T-helper 1 cell treated with Interleukin-12 subunit alpha and Interleukin-12 subunit beta and Interleukin-4 antibody, amounts not matched to agents 30 μg/mL and 1 μg/mL, for 36 hours (primary cell): ENCODE results near the gene CDK14.
"Not testable (repeated sequence)": the region's sequence is repeated elsewhere in the genome, so short reads cannot be mapped to it uniquely, and the experiment has no call there.

ENCODE experiments used
- H3K27ac Mint-ChIP-seq: one replicate; pipeline ENCODE4 v1.8.0; 2021; ENCODE audit warnings: mild to moderate bottlenecking, mixed read lengths
- H3K27me3 Mint-ChIP-seq: one replicate; pipeline ENCODE4 v1.8.0; 2021; ENCODE audit warnings: low read depth, mixed read lengths
- H3K36me3 Mint-ChIP-seq: one replicate; pipeline ENCODE4 v1.8.0; 2021; ENCODE audit warnings: low read depth, mixed read lengths
- H3K4me1 Mint-ChIP-seq: one replicate; pipeline ENCODE4 v1.8.0; 2021; ENCODE audit warnings: low read depth, mixed read lengths
- H3K4me3 Mint-ChIP-seq: one replicate; pipeline ENCODE4 v1.8.0; 2021; ENCODE audit warnings: mild to moderate bottlenecking, moderate library complexity, mixed read lengths
- H3K9me3 Mint-ChIP-seq: one replicate; pipeline ENCODE4 v1.8.0; 2021; ENCODE audit warnings: mixed read lengths

The CDK14 gene

DNA sequence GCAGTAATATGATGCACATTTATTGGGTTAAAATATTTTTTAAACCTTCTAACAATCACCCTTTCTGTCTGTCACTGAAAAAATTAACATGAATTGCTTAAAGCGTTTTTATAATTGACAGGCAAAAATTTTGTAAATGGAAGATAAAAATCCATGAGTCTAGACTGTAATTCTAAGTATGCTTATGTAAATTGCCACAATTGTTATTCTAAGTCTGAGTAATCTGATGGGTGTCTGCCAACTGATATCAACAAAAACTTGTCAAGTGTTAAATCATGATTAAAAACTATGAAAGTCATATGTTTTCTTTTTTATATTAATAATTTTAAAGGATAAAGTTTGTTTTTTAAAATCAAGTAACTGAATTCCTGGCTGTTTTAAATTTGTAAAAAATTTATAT lies 208.2 kb downstream of the CDK14 start:
- Mint-ChIP-seq H3K4me3 (no peak overlapping the region), H3K27ac (no peak overlapping the region), H3K9me3 (peaks cover 4% of the 10 kb centered on the region), H3K36me3 (no peaks in the 10 kb centered on the region), H3K4me1 (no peaks in the 10 kb centered on the region), H3K27me3 (no peaks in the 10 kb centered on the region)

DNA sequence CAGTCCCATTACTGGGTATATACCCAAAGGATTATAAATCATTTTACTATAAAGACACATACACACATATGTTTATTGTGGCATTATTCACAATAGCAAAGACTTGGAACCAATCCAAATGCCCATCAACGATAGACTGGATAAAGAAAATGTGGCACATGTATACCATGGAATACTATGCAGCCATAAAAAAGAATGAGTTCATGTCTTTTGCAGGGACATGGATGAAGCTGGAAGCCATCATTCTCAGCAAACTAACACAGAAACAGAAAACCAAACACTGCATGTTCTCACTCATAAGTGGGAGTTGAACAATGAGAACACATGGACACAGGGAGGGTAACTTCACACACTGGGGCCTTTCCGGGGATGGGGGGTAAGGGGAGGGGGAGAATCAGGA lies 219.4 kb downstream of the CDK14 start:
- H3K36me3 Mint-ChIP-seq, H3K9me3 Mint-ChIP-seq: not testable (repeated sequence)

DNA sequence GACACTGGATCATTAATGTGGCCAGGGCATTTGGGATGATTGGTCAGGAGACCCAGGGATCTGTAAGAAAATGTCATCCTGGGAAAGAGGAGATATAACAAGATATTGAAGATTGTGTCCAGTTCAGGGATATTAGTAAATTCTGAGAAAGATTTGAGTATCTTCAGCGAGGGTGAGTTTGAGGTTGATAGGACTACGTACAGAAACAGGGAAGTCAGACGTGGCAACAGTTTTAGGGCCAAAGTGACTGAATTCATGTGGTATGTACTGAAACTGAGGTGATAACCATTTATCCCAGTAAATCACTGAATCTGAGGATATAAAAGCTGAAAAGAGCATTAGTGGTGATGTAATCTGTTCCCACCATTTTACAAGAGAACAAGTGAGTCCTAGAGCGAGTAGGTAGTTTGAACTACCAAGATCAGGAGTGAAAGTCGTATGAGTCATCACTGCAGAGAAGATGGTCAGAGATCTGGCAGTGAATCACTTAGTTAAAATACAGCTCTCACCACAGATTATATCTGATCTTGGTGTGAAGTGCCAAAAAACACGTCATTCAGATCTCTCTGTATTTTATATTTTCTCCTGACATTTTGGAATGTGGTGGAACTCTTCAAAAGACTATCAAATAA lies 220.5 kb downstream of the CDK14 start:
- Mint-ChIP-seq H3K4me3 (no peak overlapping the region), H3K27me3 (no peaks in the 10 kb centered on the region), H3K36me3 (no peaks in the 10 kb centered on the region), H3K9me3 (peaks cover 6% of the 10 kb centered on the region), H3K27ac (no peak overlapping the region), H3K4me1 (peaks cover 5% of the 10 kb centered on the region)

More for the DNA sequence above, 219.4 kb downstream of the CDK14 start:
- H3K27me3 Mint-ChIP-seq, H3K4me1 Mint-ChIP-seq, H3K4me3 Mint-ChIP-seq, H3K27ac Mint-ChIP-seq: not testable (repeated sequence)

DNA sequence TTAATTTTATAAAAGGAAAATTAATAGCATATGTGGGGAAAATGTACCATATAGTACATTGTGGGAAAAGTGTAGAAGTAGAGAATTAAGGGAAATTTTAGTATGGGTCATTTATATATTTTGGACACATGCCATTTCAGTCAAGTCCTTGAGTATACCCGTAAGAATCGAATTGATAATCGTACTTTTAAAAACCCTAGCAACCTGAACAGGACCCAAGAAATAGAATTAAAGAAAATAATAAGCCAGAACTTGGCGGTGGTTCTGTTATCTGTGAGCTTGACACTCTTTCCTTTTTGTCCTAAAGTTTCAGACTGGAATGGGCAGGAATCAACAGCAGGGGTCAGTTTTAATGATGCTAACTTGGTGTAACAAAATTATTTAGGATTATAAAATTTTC lies 221.0 kb downstream of the CDK14 start:
- no peak overlapping the region for H3K4me3 Mint-ChIP-seq
- H3K36me3 Mint-ChIP-seq = no peaks in the 10 kb centered on the region
- H3K9me3 Mint-ChIP-seq = peaks cover 6% of the 10 kb centered on the region
- no peak overlapping the region for H3K27ac Mint-ChIP-seq
- no peaks in the 10 kb centered on the region for H3K27me3 Mint-ChIP-seq
- peaks cover 5% of the 10 kb centered on the region for H3K4me1 Mint-ChIP-seq

DNA sequence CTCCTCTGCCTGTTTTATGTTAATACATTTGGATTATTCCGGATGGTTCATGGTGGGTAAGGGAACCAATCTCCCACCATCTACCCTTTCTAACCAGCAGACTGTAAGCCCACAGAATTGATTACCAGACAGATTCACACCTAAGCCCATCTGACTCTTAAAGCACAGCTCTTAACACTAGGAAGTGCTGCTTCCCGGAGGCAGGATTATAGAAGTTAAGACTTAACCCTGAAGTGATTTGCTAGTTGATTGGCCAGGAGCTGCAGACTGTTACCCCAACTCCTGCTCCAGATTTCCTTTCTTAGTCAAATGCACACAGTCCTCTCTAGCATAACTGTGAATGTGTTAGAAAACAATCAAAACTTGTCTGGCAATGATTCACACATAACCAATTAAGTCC lies 221.7 kb downstream of the CDK14 start:
- no peak overlapping the region for H3K4me3 Mint-ChIP-seq
- H3K27ac Mint-ChIP-seq = no peak overlapping the region
- no peaks in the 10 kb centered on the region for H3K27me3 Mint-ChIP-seq
- H3K9me3 Mint-ChIP-seq = peaks cover 6% of the 10 kb centered on the region
- no peaks in the 10 kb centered on the region for H3K36me3 Mint-ChIP-seq
- H3K4me1 Mint-ChIP-seq = peaks cover 5% of the 10 kb centered on the region

DNA sequence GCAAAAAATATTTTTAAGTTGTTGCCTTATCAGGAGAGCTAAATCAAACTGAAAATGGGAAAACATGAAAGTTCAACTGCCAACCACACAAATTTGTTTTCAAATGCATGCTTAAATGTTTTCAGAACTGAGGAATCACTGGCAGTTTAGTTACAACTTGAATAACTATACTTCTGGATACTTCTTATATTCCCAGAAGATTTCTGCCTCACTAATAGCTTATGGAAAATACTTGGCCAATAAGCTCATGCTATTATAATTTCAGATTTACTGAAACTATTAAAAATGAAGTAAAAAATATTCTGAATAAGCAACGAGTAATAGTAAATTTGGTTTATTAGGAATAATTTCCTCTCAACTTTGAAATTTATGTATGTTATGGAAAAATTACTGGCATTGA lies 222.2 kb downstream of the CDK14 start:
- Mint-ChIP-seq H3K27me3 (no peaks in the 10 kb centered on the region), H3K4me1 (peaks cover 5% of the 10 kb centered on the region), H3K4me3 (no peak overlapping the region), H3K9me3 (peaks cover 6% of the 10 kb centered on the region), H3K27ac (no peak overlapping the region), H3K36me3 (no peaks in the 10 kb centered on the region)

DNA sequence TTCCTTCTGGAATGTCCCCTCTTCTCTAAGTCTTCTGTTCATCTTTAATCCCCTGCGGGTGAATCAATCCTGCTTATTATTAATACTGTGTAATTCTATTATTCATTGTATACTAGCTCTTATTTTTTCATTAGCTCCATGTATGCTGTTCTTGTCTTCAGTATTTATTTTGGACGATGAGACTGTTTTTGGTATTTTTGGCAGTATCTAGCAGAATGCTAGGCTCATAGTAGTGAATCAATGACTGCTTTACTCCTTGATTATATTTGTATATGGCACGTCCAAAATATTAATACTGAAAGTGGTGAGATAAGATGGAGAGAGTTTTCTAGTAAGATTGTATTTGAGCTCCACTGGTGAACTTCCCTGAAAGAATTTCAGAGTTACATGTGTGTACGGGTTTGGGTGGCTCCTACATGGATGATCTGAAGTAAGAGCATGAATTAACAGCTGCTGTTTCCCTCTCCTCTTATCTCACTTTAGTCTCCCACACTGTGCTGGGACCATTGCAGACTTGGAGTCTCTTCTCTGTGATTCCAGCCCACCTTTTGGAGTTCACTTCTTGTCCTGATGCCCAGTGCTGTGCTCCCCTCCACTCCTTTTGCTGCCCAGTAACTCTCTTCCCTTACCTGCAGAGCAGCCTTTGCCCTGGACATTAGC lies 226.0 kb downstream of the CDK14 start:
- Mint-ChIP-seq H3K27me3 (no peaks in the 10 kb centered on the region), H3K4me1 (no peaks in the 10 kb centered on the region), H3K36me3 (no peaks in the 10 kb centered on the region), H3K9me3 (no peaks in the 10 kb centered on the region), H3K27ac (no peak overlapping the region), H3K4me3 (no peak overlapping the region)

DNA sequence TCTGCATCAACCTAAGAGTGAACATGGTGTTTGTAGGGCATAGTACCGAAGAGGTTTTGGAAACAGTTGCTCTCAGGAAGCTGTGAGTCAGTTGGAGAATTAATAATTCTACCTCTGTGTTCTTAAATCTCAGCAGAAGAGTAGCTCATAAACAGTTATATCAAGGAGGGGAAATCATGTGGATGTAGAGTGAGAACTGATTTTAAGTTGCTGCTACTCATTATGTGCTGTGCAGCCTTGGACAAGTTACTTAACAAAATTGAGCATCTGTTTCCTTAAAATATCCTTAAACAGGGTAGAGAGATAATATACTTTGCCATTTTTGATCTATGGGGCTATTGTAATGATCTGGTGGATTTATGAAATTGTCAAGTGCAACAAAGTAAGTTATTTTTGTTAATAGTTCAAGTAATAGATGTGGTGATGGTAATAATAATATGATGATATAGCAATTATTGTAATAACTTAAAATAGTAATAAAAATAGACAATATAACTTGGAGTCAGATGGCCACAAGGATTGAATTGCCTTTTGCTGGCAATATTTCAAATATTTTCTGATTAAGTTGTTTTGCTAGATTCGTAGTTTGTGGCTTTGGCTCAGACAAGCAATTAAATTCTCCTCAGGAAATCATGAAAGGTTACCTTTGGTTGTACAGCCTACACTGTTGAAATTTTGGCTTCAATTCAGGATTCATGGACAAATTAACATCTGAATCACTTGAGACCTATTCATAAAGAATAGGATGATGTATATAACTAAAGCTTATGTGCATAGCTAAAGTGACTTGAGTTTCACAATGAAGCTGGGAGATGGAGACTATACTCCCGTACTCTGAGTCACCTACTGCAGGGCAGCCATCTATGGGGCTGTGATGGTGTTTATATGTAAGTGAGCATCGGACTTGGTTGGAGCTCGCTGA lies 228.5 kb downstream of the CDK14 start:
- Mint-ChIP-seq H3K9me3 (no peaks in the 10 kb centered on the region), H3K27ac (no peak overlapping the region)

DNA sequence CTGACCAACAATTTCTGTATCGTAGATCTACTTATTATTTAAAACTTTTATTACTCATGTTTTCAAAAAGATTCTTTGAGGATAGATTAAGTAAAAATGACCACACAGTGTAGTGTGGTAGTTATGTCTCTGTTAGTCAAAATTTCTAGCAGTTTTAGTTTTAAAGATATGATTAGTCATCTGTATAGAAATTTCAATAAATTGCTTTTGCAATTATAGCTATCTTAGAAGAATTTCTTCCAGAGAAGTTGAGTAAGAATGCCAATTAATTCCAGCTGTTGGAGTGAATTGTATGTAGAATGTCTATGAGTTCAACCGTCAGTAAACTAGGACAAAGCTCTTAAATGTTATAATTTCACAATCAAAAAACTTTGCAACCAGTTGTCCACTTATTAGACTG lies 229.7 kb downstream of the CDK14 start:
- H3K27ac Mint-ChIP-seq = no peak overlapping the region
- no peaks in the 10 kb centered on the region for H3K27me3 Mint-ChIP-seq
- H3K4me3 Mint-ChIP-seq = no peak overlapping the region
- no peaks in the 10 kb centered on the region for H3K4me1 Mint-ChIP-seq
- H3K9me3 Mint-ChIP-seq = no peaks in the 10 kb centered on the region
- H3K36me3 Mint-ChIP-seq = no peaks in the 10 kb centered on the region

More for the DNA sequence above, 228.5 kb downstream of the CDK14 start:
- Mint-ChIP-seq H3K27me3 (no peaks in the 10 kb centered on the region), H3K4me3 (no peak overlapping the region), H3K4me1 (no peaks in the 10 kb centered on the region), H3K36me3 (no peaks in the 10 kb centered on the region)

DNA sequence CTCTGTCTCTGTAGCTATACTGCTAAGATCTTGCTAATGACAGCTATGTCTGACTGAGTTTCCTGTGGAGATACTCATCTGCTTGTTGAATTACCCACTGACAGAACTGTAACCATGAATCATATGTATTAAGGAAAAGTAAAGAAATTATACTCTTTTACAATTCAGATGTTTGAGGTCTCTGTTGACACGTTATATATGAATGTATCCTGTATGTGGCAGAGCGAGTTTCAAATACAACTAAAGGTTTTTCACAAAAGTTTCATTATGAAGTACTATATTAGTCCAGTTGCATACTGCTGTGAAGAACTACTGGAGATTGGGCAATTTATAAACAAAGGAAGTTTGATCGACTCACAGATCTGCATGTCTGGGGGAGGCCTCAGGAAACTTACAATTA lies 232.5 kb downstream of the CDK14 start:
- no peak overlapping the region for H3K4me3 Mint-ChIP-seq
- H3K36me3 Mint-ChIP-seq = no peaks in the 10 kb centered on the region
- H3K4me1 Mint-ChIP-seq = no peaks in the 10 kb centered on the region
- H3K27me3 Mint-ChIP-seq = no peaks in the 10 kb centered on the region
- H3K9me3 Mint-ChIP-seq = no peaks in the 10 kb centered on the region
- H3K27ac Mint-ChIP-seq = no peak overlapping the region

DNA sequence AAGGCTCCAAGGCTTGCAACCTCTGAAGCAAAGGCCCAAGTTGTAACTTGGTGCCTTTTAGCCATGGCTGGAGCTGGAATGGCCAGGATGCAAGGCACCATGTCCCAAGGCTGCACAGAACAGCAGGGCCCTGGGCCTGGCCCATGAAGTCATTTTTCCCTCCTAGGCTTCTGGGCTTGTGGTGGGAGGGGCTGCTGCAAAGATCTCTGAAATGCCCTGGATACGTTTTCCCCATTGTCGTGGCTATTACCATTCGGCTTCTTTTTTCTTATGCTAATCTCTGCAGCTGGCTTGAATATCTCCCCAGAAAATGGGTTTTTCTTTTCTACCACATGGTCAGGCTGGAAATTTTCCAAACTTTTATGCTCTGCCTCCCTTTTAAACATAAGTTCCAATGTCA lies 234.2 kb downstream of the CDK14 start:
- no peaks in the 10 kb centered on the region for H3K4me1 Mint-ChIP-seq
- H3K36me3 Mint-ChIP-seq = no peaks in the 10 kb centered on the region
- no peaks in the 10 kb centered on the region for H3K27me3 Mint-ChIP-seq
- no peaks in the 10 kb centered on the region for H3K9me3 Mint-ChIP-seq
- no peak overlapping the region for H3K4me3 Mint-ChIP-seq
- no peak overlapping the region for H3K27ac Mint-ChIP-seq

DNA sequence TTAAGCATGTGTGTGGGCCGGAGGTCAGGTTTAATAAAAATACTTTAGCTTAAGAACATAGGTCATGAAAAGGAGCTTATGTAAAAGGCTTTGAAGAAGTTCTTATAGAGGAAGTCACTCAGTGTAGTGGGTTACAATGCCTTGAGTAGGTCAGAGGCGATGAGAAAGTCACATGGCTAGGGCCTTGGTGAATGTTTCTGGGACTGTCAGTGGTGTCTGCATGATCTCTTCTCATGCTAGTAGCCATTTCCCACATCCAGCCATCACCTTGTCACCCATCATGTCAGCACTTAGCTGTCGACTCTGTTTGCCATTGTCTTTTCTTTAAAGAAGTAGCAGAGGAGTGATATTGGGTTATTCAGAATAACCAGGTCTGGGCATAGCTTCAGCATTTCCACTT lies 236.6 kb downstream of the CDK14 start:
- no peaks in the 10 kb centered on the region for H3K27me3 Mint-ChIP-seq
- no peaks in the 10 kb centered on the region for H3K36me3 Mint-ChIP-seq
- no peak overlapping the region for H3K27ac Mint-ChIP-seq
- no peak overlapping the region for H3K4me3 Mint-ChIP-seq
- peaks cover 2% of the 10 kb centered on the region for H3K9me3 Mint-ChIP-seq
- H3K4me1 Mint-ChIP-seq = no peaks in the 10 kb centered on the region

DNA sequence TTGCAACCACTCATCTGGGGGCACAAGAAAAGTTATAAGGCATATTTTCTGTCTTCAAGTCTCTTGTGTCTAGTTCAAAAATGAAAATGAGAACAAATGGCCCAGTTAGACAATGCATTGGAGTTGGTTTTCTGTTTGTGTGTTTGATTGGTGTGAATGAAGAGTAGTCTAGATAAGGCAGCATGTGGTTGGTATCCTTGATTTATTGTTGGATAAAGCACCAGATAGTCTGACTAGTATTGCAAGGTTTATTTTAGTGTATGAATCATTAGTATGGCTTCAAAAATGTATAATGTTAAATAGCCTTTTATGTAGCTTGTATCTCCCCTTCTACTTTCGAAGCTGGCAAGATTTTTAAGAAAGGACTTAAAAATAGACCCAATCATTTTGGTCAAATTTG lies 237.3 kb downstream of the CDK14 start:
- Mint-ChIP-seq H3K4me3 (no peak overlapping the region), H3K9me3 (peaks cover 4% of the 10 kb centered on the region), H3K27me3 (no peaks in the 10 kb centered on the region), H3K36me3 (no peaks in the 10 kb centered on the region), H3K27ac (no peak overlapping the region), H3K4me1 (no peaks in the 10 kb centered on the region)

DNA sequence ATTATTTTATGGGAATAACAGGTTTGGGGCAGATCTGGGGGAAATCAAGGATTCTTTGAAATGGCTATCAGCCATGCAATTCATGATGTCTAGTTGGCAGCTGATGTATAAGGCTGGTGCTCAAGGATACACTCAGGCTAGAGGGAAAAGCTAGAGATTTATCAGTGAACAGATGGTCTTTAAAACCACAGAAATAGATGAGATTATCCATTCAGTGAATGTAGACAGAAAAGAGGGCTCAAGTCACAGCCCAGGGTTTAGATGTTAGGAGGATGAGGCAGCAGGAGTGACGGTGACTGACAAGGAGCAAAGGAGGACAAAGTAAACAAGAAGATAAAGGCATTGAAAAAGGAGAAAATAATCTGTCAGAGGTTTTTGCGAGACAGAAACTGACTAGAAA lies 238.7 kb downstream of the CDK14 start:
- Mint-ChIP-seq H3K27ac (no peak overlapping the region), H3K27me3 (no peaks in the 10 kb centered on the region), H3K4me3 (no peak overlapping the region), H3K9me3 (peaks cover 11% of the 10 kb centered on the region), H3K36me3 (no peaks in the 10 kb centered on the region), H3K4me1 (no peaks in the 10 kb centered on the region)

DNA sequence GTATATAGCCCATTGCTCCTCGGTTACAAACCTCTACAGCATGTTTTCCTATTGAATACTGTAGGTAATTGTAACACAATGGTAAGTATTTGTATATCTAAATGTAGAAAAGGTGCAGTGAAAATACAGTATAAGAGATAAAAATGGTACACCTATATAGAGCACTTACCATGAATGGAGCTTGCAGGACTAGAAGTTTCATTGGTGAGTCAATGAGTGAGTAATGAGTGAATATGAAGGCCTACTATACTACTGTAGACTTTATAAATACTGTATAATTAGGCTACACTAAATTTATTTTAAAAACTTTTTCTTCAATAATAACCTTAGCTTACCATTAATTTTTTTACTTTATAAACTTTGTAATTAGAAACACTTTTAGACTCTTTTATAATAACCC lies 239.7 kb downstream of the CDK14 start:
- H3K4me3 Mint-ChIP-seq = no peak overlapping the region
- peaks cover 11% of the 10 kb centered on the region for H3K9me3 Mint-ChIP-seq
- no peak overlapping the region for H3K27ac Mint-ChIP-seq
- H3K4me1 Mint-ChIP-seq = no peaks in the 10 kb centered on the region
- H3K36me3 Mint-ChIP-seq = no peaks in the 10 kb centered on the region
- no peaks in the 10 kb centered on the region for H3K27me3 Mint-ChIP-seq
